NCI-H226 (cell line): ENCODE results near the gene RGS12.

Experiments used
- DNase-seq: peaks from one replicate; pipeline ENCODE4 v3.0.0-alpha.2; 2015

RGS12 gene

DNA sequence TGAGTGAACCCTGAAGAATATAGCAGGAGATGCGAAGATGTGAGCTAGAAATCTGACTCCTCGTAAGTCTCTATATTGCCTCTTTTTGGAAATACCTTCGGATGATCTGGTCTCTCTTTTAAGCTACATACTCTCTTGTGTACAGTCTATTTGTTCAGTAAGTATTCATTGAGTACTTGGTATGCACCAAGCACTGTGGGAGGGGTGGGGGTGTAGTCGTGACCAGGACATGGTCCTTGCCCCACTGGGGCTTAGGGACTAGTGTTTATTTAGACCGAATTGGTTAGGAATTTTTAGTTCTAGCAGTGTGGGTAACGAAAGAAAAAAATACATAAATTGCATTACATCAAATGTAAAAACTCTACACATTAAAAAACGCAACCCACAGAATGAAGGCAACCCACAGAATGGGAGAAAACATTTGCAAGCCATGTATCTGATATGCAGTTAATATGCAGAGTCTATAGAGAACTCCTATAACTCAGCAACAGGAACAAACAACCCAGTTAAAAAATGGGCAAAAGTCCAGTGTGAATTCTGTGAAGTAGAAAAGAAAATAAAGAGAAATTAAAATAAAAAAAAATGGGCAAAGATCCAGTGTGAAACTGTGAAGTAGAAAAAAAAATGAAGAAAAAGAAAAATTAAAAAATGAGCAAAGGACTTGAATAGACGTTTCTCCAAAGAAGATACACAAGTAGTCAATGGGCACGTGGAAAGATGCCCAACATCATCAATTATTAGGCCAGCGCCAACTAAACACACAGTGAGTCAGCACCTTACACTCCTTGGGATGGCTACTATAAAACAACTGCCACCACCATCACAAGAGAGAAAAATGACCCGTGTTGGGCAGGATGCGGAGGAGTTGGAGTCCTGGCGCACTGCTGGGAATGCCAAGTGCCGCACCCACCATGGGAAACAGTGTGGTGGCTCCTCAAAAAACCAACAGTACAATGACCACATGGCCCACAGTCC lies 43.8 kb downstream of the RGS12 start:
- DNase-seq = no peak

DNA sequence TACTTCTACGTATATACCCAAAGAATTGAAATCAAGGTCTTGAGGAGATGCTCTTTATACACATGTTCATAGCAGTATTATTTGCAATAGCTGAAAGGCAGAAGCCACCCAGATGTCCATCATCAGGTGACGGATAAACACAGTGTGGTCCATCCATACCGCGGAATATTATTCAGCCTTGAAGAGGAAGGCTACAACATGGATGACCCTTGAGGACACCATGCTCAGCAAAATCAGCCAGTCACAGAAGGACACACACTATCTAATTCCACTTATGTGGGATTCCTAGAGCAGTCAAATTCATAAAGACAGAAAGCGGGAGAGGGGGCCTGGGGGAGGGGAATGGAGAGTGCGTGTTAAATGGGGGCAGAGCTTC lies 44.5 kb downstream of the RGS12 start:
- no peak for DNase-seq

DNA sequence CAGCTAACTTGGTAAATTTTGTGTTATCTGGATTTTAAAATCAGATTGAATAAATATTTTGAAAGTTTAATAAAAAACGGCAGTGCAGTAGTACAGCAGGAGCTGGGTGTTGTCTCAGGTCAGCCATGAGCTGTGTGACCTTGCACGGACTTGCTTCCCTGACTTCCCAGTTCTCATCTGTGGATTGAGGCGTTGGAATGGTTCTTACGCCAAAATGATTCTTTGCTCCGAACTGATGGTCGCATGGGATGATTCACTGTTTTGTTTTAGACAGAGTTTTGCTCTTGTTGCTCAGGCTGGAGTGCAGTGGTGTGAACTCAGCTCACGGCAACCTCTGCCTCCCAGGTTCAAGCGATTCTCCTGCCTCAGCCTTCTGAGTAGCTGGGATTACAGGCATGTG lies 45.0 kb downstream of the RGS12 start:
- no peak for DNase-seq

DNA sequence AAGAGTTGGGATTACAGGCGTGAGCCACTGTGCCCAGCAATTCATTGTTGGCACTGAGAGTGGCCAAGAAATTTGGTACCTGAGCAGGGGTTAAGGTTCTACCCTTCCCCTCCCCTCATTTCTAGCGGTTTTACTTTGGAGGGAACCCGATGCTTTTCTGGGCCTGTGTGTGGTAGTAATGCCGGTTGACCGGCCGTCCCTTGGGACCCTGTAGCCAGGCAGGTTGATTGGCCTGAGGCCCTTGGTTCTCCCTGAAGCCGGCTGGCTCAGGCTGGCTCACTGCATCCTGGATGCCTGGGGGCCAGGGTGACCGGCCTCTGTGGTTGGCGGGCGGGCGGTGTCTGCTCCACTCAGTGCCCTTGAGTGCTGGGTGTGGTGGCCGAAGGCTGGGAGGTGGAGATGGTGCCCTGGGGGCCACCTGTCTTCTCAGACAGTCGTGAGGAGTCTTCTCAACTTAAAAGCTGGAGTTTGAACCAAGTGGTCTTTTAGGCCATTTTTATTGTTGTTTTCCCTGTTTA lies 45.6 kb downstream of the RGS12 start:
- DNase-seq = no peak

DNA sequence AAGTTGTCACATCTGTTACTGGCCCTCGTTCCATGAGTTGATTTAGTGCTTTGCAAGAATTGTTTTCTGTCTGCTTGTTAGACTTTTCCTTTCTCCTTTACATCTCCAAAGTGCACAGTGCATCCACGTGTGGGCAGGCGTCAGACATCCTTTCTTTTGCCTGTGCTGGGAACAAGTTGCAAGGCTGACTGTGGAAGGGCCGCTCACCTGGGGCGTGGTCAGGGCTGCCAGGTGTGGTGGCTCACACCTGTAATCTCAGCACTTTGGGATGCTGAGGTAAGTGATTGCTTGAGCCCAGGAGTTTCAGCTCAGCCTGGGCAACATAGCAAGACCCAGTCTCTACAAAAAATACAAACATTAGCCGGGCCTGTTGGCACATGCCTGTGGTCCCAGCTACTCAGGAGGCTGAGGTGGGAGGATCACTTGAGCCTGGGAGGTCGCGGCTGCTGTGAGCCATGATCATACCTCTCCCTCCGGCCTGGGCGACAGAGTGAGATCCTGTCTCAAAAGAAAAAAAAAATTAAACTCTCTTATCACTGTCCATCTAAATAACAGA lies 46.2 kb downstream of the RGS12 start:
- DNase-seq = no peak

DNA sequence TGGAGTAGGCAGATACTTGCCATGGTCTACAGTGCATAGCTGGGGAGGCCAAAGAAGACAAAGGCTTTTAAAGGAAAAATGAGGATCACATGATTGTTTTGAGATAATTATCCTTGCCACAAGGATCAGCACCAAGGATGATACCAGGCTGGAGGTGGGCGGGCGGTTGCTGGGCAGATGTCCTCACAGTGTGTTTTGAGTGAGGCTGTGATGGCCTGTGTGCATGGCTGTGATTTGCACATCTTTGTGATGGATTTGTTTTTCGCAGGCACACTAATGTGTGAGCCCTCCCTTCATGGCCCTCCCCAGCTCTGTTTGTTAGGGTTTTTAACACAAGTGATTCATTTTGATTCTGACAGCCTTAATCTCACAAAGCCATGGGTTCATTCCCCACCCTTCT lies 46.8 kb downstream of the RGS12 start:
- DNase-seq = no peak

DNA sequence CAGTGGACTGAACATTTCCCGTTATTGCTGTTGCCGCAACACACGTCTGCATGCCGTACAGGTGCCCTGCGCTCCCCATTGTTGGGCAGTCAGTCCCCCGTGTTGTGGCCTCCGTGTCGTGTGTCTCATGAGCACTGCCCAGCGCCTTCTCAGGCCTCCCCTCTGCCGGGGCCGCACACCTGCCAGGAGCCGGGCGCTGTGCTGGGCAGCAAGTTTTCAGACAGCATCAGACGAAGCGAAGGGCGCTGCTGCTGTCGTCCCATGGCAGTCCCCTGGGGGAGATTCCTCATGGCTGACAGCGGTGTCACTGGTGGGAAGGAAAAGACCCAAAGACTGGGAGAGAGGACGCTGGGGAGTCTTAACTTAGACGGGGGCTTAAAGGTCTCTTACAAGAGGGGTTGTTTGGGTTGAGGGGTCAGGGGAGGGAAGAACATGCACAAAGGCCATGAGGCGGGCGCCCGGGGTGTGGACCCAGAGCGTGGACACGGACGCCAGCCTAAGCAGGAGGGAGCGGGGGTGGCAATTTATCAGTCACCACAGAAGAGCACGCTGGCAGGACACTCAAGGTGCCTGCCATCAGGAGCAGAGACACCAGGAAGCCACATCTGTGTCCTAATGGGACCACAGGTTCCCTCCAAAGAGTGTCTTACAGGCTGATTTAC lies 47.3 kb downstream of the RGS12 start:
- no peak for DNase-seq

DNA sequence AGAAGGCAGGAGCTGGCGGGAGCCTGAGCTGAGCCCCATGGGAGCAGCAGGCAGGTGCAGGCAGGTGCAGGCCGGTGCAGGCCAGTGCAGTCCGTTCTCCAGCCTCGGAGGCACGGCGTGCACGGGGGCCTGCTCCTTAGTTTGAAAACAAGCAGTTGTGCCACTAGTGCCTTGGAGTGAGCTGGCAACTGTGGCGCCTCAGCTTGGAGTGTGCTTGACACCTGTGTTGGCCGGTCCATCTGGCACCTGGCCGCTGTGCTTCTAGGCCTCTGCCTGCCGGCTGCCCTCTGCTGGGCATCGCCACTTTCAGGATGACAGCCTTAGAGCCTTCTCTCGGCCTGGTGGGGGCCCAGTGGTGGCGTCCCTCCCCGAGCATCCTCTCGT lies 47.9 kb downstream of the RGS12 start:
- no peak for DNase-seq

DNA sequence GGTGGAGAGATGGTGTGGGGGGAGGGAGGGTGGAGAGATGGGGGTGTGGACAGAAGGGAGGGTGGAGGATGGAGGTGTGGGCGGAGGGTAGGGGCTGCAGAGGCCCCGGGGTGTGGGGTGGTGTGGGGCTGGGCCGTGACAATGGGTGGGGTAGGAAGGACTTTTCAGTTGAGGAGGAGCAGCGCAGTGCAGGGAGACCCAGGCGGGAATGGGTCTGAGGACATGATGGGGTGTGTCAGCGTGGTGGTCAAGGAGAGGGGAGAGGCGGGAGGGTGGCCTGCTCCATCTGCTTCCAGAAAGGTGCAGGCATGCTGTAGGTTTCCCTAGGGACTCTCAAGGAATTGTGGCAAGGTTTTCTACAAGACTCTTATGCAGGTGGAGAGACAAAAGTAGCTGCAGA lies 48.9 kb downstream of the RGS12 start:
- DNase-seq = no peak

DNA sequence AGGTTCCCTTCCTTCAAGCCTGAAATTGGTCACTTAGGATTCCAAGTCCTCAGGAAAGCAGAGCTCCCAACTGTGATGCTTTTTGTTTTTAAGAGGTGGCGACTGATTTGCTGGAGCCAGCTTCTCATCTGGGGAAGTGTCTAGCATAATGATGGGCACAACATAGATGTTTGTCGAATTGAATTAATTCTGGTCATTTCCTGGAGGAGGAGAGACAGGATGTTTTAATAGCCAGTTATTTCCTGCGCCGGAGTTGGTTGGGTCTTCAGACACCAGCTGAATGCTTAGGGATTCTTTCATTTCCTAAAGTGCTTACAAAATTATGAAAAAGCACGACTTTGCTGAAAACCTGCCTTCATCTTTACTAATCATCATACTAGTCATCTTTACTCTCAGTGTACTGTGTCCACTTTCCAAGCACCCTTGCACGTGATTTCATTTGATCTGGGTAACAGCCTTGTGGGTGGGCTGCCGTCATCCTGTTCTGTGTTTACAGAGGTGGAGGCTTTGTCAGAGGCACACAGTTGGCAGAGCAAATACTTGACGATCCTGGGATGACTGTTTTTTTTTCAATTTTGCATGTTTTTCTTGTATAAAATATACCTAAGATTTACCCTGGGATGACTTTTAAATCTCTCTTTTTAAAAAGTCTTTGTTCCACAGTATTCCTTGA lies 49.5 kb downstream of the RGS12 start:
- no peak for DNase-seq
